GM23338 (cell line): ENCODE data around the gene ADAMTS1.

ENCODE experiments used
- CREB1 ChIP-seq: fragments of 250-450 bp; sonication (Bioruptor Pico); IDR thresholded peaks from 2 replicates; pipeline ENCODE4 v1.5.0; 2020; ENCODE audit warnings: low read depth, mild to moderate bottlenecking, moderate library complexity
- CTCF ChIP-seq, 2 experiments: fragments of 200-600 bp in 1 of 2; sonication (generic) in 1 of 2; conservative IDR thresholded peaks; 2 replicates each; pipeline versions ENCODE4 v1.5.1 to v1.6.1; 2016 to 2017; ENCODE audit warnings: antibody characterized with exemption in 2 of 2, low read depth in 2 of 2, mild to moderate bottlenecking in 2 of 2, moderate library complexity in 1 of 2
- EZH2 ChIP-seq: fragments of 200-600 bp; sonication (generic); IDR thresholded peaks from one replicate; pipeline ENCODE4 v1.8.0; 2017; ENCODE audit warnings: antibody characterized with exemption, mild to moderate bottlenecking, low read depth; ENCODE audit not compliant: unreplicated experiment
- EZH2phosphoT487 ChIP-seq: fragments of 200-600 bp; sonication (generic); IDR thresholded peaks from one replicate; pipeline ENCODE4 v1.8.1; 2018; ENCODE audit warnings: antibody characterized with exemption; ENCODE audit not compliant: unreplicated experiment
- JUNB ChIP-seq: IDR thresholded peaks from one replicate; pipeline ENCODE4 v1.6.1; 2016; ENCODE audit warnings: antibody characterized with exemption; ENCODE audit not compliant: unreplicated experiment
- NANOG ChIP-seq: IDR thresholded peaks from 2 replicates; pipeline ENCODE4 v1.6.1; 2016; ENCODE audit warnings: antibody characterized with exemption, borderline replicate concordance
- POLR2AphosphoS5 ChIP-seq: IDR thresholded peaks from 2 replicates; pipeline ENCODE4 v1.6.1; 2016; ENCODE audit warnings: antibody characterized with exemption, low read depth
- REST ChIP-seq: IDR thresholded peaks from one replicate; pipeline ENCODE4 v1.6.1; 2018; ENCODE audit warnings: antibody characterized with exemption; ENCODE audit not compliant: unreplicated experiment
- STAT1 ChIP-seq: IDR thresholded peaks from one replicate; pipeline ENCODE4 v1.6.1; 2016; ENCODE audit warnings: antibody characterized with exemption; ENCODE audit not compliant: unreplicated experiment
- ZNF331 ChIP-seq: fragments of 250-450 bp; sonication (Bioruptor Pico); IDR thresholded peaks from 2 replicates; pipeline ENCODE4 v1.5.0; 2020; ENCODE audit warnings: low read depth, mild to moderate bottlenecking, moderate library complexity

DNA sequence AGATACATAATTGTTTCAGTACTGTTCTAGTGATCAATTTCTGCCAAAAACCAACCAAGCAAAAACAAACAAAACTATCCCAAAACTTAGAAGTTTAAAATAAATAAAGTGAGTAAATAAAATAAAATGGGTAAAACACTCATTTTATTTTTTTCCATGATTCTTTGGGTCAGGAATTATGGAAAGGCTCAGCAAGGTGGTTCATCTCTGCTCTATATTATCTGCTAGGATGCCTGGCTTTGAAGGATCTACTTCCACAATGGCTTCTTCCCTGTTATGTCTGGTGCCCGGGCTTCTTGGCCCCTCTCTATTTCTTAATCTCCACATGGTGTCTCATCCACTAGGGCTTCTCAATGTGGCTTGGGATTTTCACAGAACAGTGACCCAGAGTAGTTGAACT, 29.1 kb upstream of the ADAMTS1 start:
- TF ChIP-seq CTCF (conservative IDR thresholded peaks at IDR 0.05; ENCODE audit: low read depth in 2 of 2) (no peak), STAT1 (no peak), POLR2AphosphoS5 (no peak), ZNF331 (peak; percentile 96), EZH2 (no peak), REST (no peak), EZH2phosphoT487 (no peak), CREB1 (CRISPR knock-in tag) (no peak), JUNB (no peak), NANOG (no peak)
